Activated naive CD8-positive, alpha-beta T cell treated with anti-CD3 and anti-CD28 coated beads, Interleukin-2, amount 10 ng/mL, durations not matched to agents 7 days and 5 days (primary cell): ENCODE results near the gene ATP8A2. TPM values are rescaled to one million over a fixed set of nuclear protein-coding genes. Genes with fewer than 3 reads are reported as not detected.
A peak's percentile ranks its signal among the peaks of the same experiment; 100 is the strongest.
"Not testable (repeated sequence)": the region's sequence is repeated elsewhere in the genome, so short reads cannot be mapped to it uniquely, and the experiment has no call there.

Experiments
- ATAC-seq: fragments of 150-1000 bp; cut with Tn5 transposase; one replicate; pipeline ENCODE4 v1.10.0; 2021; ENCODE audit warnings: low read depth, moderate library complexity
- POLR2A ChIA-PET: fragments of 350-600 bp; sonication (Branson Sonifier 250); formaldehyde crosslinking; loops from one replicate; lab custom pipeline; 2021; ENCODE audit warnings: antibody characterized with exemption; lab: Charles Lee
- DNase-seq: peaks from one replicate; pipeline ENCODE4 v3.0.0; 2021
- H3K27ac Mint-ChIP-seq: one replicate; pipeline ENCODE4 v1.8.0; 2022; ENCODE audit warnings: mild to moderate bottlenecking, mixed read lengths
- H3K27me3 Mint-ChIP-seq: one replicate; pipeline ENCODE4 v1.8.0; 2022; ENCODE audit warnings: mild to moderate bottlenecking, moderate library complexity, mixed read lengths
- H3K36me3 Mint-ChIP-seq: one replicate; pipeline ENCODE4 v1.8.0; 2021; ENCODE audit warnings: mild to moderate bottlenecking, mixed read lengths
- H3K4me1 Mint-ChIP-seq: one replicate; pipeline ENCODE4 v1.8.0; 2021; ENCODE audit warnings: mixed read lengths
- H3K4me3 Mint-ChIP-seq: one replicate; pipeline ENCODE4 v1.8.0; 2022; ENCODE audit warnings: mild to moderate bottlenecking, moderate library complexity, mixed read lengths
- H3K9me3 Mint-ChIP-seq: one replicate; pipeline ENCODE4 v1.8.0; 2021; ENCODE audit warnings: mixed read lengths
- total RNA-seq, 2 experiments: library from RNA; stranded (reverse); gene quantifications; one replicate each; pipeline ENCODE4 v1.2.3, GENCODE V29; 2021

Gene ATP8A2
- 1 to 10 TPM; 1.4 to 1.7 TPM for total RNA-seq

GRCh38 chr13:25371875-25372283 is at the start of gene ATP8A2:
TSS of gene ATP8A2 (plus strand) at chr13:25371974. CDS start at chr13:25372213, 239 bp downstream.
- H3K4me1 Mint-ChIP-seq, result peaks cover 9% of the 10 kb centered on the region
- H3K27ac Mint-ChIP-seq, result no peak within 1 kb of the TSS
- POLR2A ChIA-PET, result no interaction called here
- peaks cover 84% of the 10 kb centered on the region for H3K27me3 Mint-ChIP-seq
- ATAC-seq, result peak; percentile 56
- peak; percentile 34 for DNase-seq
- H3K4me3 Mint-ChIP-seq, result peak within 1 kb of the TSS; percentile 77
- no peaks in the 10 kb centered on the region for H3K9me3 Mint-ChIP-seq
- H3K36me3 Mint-ChIP-seq, result no peaks in the 10 kb centered on the region

GRCh38 chr13:25324100-25324499 is 47.7 kb upstream of the ATP8A2 start:
- Mint-ChIP-seq H3K27me3 (no peaks in the 10 kb centered on the region), H3K4me3 (no peak overlapping the region), H3K27ac (peak overlapping the region; percentile 2), H3K9me3 (no peaks in the 10 kb centered on the region), H3K4me1 (no peaks in the 10 kb centered on the region), H3K36me3 (peaks cover 16% of the 10 kb centered on the region)
- POLR2A ChIA-PET, result no interaction called here
- DNase-seq (no peak), ATAC-seq (no peak)

GRCh38 chr13:25329706-25330105 is 42.1 kb upstream of the ATP8A2 start:
- peaks cover 7% of the 10 kb centered on the region for H3K4me1 Mint-ChIP-seq
- no peak for ATAC-seq
- peaks cover 30% of the 10 kb centered on the region for H3K36me3 Mint-ChIP-seq
- H3K27me3 Mint-ChIP-seq, result no peaks in the 10 kb centered on the region
- POLR2A ChIA-PET, result no interaction called here
- no peak for DNase-seq
- H3K9me3 Mint-ChIP-seq, result no peaks in the 10 kb centered on the region
- no peak overlapping the region for H3K4me3 Mint-ChIP-seq
- no peak overlapping the region for H3K27ac Mint-ChIP-seq

- Mint-ChIP-seq H3K4me1 (peaks cover 7% of the 10 kb centered on the region), H3K9me3 (no peaks in the 10 kb centered on the region), H3K27me3 (no peaks in the 10 kb centered on the region), H3K27ac (no peak overlapping the region), H3K36me3 (peaks cover 27% of the 10 kb centered on the region), H3K4me3 (no peak overlapping the region)
- POLR2A ChIA-PET, result no interaction called here
- ATAC-seq (no peak), DNase-seq (no peak)
Observed at GRCh38 chr13:25330541-25330940, 41.2 kb upstream of the ATP8A2 start.

- H3K9me3 Mint-ChIP-seq, result no peaks in the 10 kb centered on the region
- H3K27ac Mint-ChIP-seq, result no peak overlapping the region
- H3K36me3 Mint-ChIP-seq, result peaks cover 24% of the 10 kb centered on the region
- H3K27me3 Mint-ChIP-seq, result no peaks in the 10 kb centered on the region
- POLR2A ChIA-PET, result no interaction called here
- no peak overlapping the region for H3K4me3 Mint-ChIP-seq
- DNase-seq, result no peak
- peaks cover 7% of the 10 kb centered on the region for H3K4me1 Mint-ChIP-seq
- ATAC-seq, result no peak
Observed at GRCh38 chr13:25335856-25336255, 35.9 kb upstream of the ATP8A2 start.

- Mint-ChIP-seq H3K4me1 (no peaks in the 10 kb centered on the region), H3K9me3 (no peaks in the 10 kb centered on the region), H3K36me3 (peaks cover 10% of the 10 kb centered on the region), H3K4me3 (no peak overlapping the region), H3K27ac (no peak overlapping the region), H3K27me3 (no peaks in the 10 kb centered on the region)
- DNase-seq, result no peak
- POLR2A ChIA-PET, result no interaction called here
- ATAC-seq, result no peak
Observed at GRCh38 chr13:25345576-25345975, 26.2 kb upstream of the ATP8A2 start.

- no peak overlapping the region for H3K4me3 Mint-ChIP-seq
- ATAC-seq (no peak), DNase-seq (no peak)
- H3K27me3 Mint-ChIP-seq, result no peaks in the 10 kb centered on the region
- peaks cover 10% of the 10 kb centered on the region for H3K36me3 Mint-ChIP-seq
- no peak overlapping the region for H3K27ac Mint-ChIP-seq
- no peaks in the 10 kb centered on the region for H3K9me3 Mint-ChIP-seq
- POLR2A ChIA-PET, result no interaction called here
- no peaks in the 10 kb centered on the region for H3K4me1 Mint-ChIP-seq
Observed at GRCh38 chr13:25347151-25347550, 24.6 kb upstream of the ATP8A2 start.

GRCh38 chr13:25351404-25351803 is 20.4 kb upstream of the ATP8A2 start:
- no peak overlapping the region for H3K4me3 Mint-ChIP-seq

GRCh38 chr13:25352230-25352629 is 19.5 kb upstream of the ATP8A2 start:
- DNase-seq, result no peak
- no peak for ATAC-seq
- peaks cover 10% of the 10 kb centered on the region for H3K27me3 Mint-ChIP-seq

More at GRCh38 chr13:25351404-25351803, 20.4 kb upstream of the ATP8A2 start:
- Mint-ChIP-seq H3K27ac (no peak overlapping the region), H3K27me3 (peaks cover 10% of the 10 kb centered on the region), H3K9me3 (no peaks in the 10 kb centered on the region), H3K4me1 (no peaks in the 10 kb centered on the region), H3K36me3 (no peaks in the 10 kb centered on the region)
- POLR2A ChIA-PET, result no interaction called here
- ATAC-seq, result no peak
- no peak for DNase-seq

GRCh38 chr13:25352806-25353205 is 19.0 kb upstream of the ATP8A2 start:
- H3K4me3 Mint-ChIP-seq, result no peak overlapping the region
- no peaks in the 10 kb centered on the region for H3K36me3 Mint-ChIP-seq
- H3K27ac Mint-ChIP-seq, result no peak overlapping the region
- H3K4me1 Mint-ChIP-seq, result no peaks in the 10 kb centered on the region
- H3K27me3 Mint-ChIP-seq, result peaks cover 10% of the 10 kb centered on the region
- DNase-seq, result no peak
- no peaks in the 10 kb centered on the region for H3K9me3 Mint-ChIP-seq
- POLR2A ChIA-PET, result no interaction called here
- ATAC-seq, result no peak

More at GRCh38 chr13:25352230-25352629, 19.5 kb upstream of the ATP8A2 start:
- H3K4me3 Mint-ChIP-seq, result no peak overlapping the region
- no peaks in the 10 kb centered on the region for H3K9me3 Mint-ChIP-seq
- no peaks in the 10 kb centered on the region for H3K36me3 Mint-ChIP-seq
- H3K4me1 Mint-ChIP-seq, result no peaks in the 10 kb centered on the region
- POLR2A ChIA-PET, result no interaction called here
- no peak overlapping the region for H3K27ac Mint-ChIP-seq

GRCh38 chr13:25353344-25353743 is 18.4 kb upstream of the ATP8A2 start:
- ATAC-seq (no peak), DNase-seq (no peak)
- H3K36me3 Mint-ChIP-seq, result no peaks in the 10 kb centered on the region
- no peaks in the 10 kb centered on the region for H3K9me3 Mint-ChIP-seq
- peaks cover 13% of the 10 kb centered on the region for H3K27me3 Mint-ChIP-seq
- H3K4me1 Mint-ChIP-seq, result no peaks in the 10 kb centered on the region
- POLR2A ChIA-PET, result no interaction called here
- no peak overlapping the region for H3K4me3 Mint-ChIP-seq
- H3K27ac Mint-ChIP-seq, result no peak overlapping the region

GRCh38 chr13:25354377-25354776 is 17.4 kb upstream of the ATP8A2 start:
- POLR2A ChIA-PET, result no interaction called here
- DNase-seq, result no peak
- Mint-ChIP-seq H3K36me3 (no peaks in the 10 kb centered on the region), H3K9me3 (no peaks in the 10 kb centered on the region), H3K4me3 (no peak overlapping the region), H3K4me1 (no peaks in the 10 kb centered on the region), H3K27ac (no peak overlapping the region), H3K27me3 (peaks cover 13% of the 10 kb centered on the region)
- no peak for ATAC-seq

GRCh38 chr13:25360443-25360842 is 11.3 kb upstream of the ATP8A2 start:
- H3K27ac Mint-ChIP-seq, H3K4me1 Mint-ChIP-seq, POLR2A ChIA-PET, H3K4me3 Mint-ChIP-seq, ATAC-seq, H3K36me3 Mint-ChIP-seq, H3K9me3 Mint-ChIP-seq, DNase-seq: not testable (repeated sequence)
- H3K27me3 Mint-ChIP-seq, result peaks cover 11% of the 10 kb centered on the region

- no peaks in the 10 kb centered on the region for H3K4me1 Mint-ChIP-seq
- H3K4me3 Mint-ChIP-seq, result no peak overlapping the region
- H3K27ac Mint-ChIP-seq, result no peak overlapping the region
- no peaks in the 10 kb centered on the region for H3K9me3 Mint-ChIP-seq
- POLR2A ChIA-PET, result interaction anchor here (0.6 kb wide), 1 partner anchor 85 kb away, joined by 3 read pairs; no protein-coding TSS in a partner anchor
- no peaks in the 10 kb centered on the region for H3K36me3 Mint-ChIP-seq
- DNase-seq, result no peak
- H3K27me3 Mint-ChIP-seq, result peaks cover 43% of the 10 kb centered on the region
- no peak for ATAC-seq
Observed at GRCh38 chr13:25365720-25366235, 6.0 kb upstream of the ATP8A2 start.
